AG04449 (cell line): ENCODE measurements around the gene OR5M10.

ENCODE experiments used
- CTCF ChIA-PET: fragments of 350-600 bp; formaldehyde crosslinking; extraction: SDS; loops from one replicate; lab custom pipeline; 2021; ENCODE audit warnings: antibody characterized with exemption; lab: Yijun Ruan, JAX
- POLR2A ChIA-PET: fragments of 400-600, 350-600 bp; formaldehyde crosslinking; extraction: SDS; loops from one replicate; lab custom pipeline; 2020; ENCODE audit warnings: antibody characterized with exemption, inconsistent platforms; lab: Yijun Ruan, JAX
- DNase-seq: peaks from one replicate; pipeline ENCODE4 v3.0.0-alpha.2; 2010; ENCODE audit warnings: low read depth, low spot score
- H3K4me3 ChIP-seq: 2 replicates; pipeline ENCODE4 v1.5.1; 2011; ENCODE audit warnings: low read depth, mild to moderate bottlenecking, control low read depth, low read length
- TF ChIP-seq, protein P1 (sequence below): IDR thresholded peaks from one replicate; pipeline ENCODE4 v1.5.1; 2011; ENCODE audit warnings: mild to moderate bottlenecking, moderate library complexity, low read length, control low read depth, inconsistent platforms; ENCODE audit not compliant: insufficient read depth; ENCODE audit errors: missing control alignments

Gene OR5M10

GRCh38 chr11:56545531-56545930 lies 32.0 kb downstream of the OR5M10 start:
- H3K4me3 ChIP-seq: no peak overlapping the region
- no peak for DNase-seq
- TF ChIP-seq, protein P1, sequence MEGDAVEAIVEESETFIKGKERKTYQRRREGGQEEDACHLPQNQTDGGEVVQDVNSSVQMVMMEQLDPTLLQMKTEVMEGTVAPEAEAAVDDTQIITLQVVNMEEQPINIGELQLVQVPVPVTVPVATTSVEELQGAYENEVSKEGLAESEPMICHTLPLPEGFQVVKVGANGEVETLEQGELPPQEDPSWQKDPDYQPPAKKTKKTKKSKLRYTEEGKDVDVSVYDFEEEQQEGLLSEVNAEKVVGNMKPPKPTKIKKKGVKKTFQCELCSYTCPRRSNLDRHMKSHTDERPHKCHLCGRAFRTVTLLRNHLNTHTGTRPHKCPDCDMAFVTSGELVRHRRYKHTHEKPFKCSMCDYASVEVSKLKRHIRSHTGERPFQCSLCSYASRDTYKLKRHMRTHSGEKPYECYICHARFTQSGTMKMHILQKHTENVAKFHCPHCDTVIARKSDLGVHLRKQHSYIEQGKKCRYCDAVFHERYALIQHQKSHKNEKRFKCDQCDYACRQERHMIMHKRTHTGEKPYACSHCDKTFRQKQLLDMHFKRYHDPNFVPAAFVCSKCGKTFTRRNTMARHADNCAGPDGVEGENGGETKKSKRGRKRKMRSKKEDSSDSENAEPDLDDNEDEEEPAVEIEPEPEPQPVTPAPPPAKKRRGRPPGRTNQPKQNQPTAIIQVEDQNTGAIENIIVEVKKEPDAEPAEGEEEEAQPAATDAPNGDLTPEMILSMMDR: no peak
- ChIA-PET POLR2A (no interaction called here), CTCF (no interaction called here)

- TF ChIP-seq, protein P1: no peak
- no peak overlapping the region for H3K4me3 ChIP-seq
- POLR2A ChIA-PET: no interaction called here
- CTCF ChIA-PET: no interaction called here
- no peak for DNase-seq
Measured at GRCh38 chr11:56543739-56544138, 33.8 kb downstream of the OR5M10 start.

DNA sequence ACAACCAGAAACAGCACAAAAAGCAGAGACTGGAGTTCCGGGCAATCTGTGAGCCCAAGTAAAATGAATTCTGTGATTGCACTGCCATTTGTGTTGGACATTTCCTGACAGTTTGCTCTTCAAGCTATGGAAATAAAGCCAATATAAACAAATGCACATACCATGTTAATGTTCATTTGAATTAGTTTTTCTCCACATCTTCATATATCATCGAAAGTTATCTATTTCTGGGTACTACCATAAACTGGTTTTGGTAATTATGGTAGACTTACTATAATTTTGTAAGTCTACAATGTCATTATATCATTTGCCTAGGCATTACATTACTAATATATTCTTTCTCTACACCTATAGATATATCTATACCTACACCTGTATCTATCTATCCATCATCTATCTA lies 34.4 kb downstream of the OR5M10 start, which contains the start of gene OR5M11:
Gene OR5M11 (minus strand): TSS at position 101 of the 400 bp plus-strand sequence. CDS start 0 bp downstream, at position 101.
- no peak within 1 kb of the TSS for H3K4me3 ChIP-seq
- DNase-seq: no peak
- CTCF ChIA-PET: no interaction called here
- POLR2A ChIA-PET: no interaction called here
- TF ChIP-seq, protein P1: no peak

DNA sequence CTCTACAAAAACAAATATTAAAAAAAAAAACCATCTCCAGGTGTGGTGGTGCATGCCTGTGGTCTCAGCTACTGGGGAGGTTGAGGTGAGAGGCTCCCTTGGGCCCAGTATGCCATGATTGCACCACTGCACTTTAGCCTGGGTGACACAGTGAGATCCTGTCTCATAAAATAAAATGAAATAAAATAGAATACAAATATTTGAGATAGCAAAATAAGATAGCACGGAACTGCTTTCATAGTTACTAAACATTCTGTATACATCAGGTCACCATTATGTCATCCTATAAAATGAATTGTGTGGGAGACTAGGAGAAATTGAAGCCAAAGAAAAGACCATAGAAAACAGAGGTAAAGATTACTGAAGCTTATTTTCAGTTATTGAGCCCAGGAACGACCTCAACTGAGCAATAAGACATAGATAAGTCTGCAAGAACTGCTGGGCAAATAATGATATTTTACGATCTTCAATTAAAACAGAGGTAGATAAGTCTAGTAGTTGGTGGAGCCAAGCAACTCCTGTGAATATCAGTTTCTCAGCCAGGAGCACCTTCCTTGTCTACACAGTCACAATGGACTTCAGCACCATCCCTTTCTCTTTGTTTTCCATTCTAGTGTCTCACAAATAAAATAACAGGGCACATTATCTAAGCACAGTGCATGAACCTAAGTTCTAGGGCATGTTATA lies 44.3 kb downstream of the OR5M10 start:
- ChIA-PET POLR2A (no interaction called here), CTCF (no interaction called here)
- no peak overlapping the region for H3K4me3 ChIP-seq
- TF ChIP-seq, protein P1: no peak
- no peak for DNase-seq

- TF ChIP-seq, protein P1: no peak
- ChIA-PET POLR2A (no interaction called here), CTCF (no interaction called here)
- no peak overlapping the region for H3K4me3 ChIP-seq
- no peak for DNase-seq
Measured at GRCh38 chr11:56531856-56532255, 45.7 kb downstream of the OR5M10 start.
